Keratinocyte (primary cell): Measurements from ENCODE around the gene ANKRD16. TPM values are rescaled to one million over a fixed set of nuclear protein-coding genes. Genes with fewer than 3 reads are reported as not detected.

Source experiments
- DNase-seq: peaks from one replicate; pipeline ENCODE4 v3.0.0-alpha.2; 2011; ENCODE audit warnings: low read depth, missing footprints, low spot score
- FAIRE-seq: peaks from 2 replicates; lab custom pipeline; 2011; peaks lifted over from hg19 to GRCh38; lab: Jason Lieb, UNC
- H2AFZ ChIP-seq: 2 replicates; pipeline ENCODE4 v1.6.0; 2012; ENCODE audit warnings: low read length, control low read depth, inconsistent platforms; ENCODE audit not compliant: control insufficient read depth
- H3K27ac ChIP-seq: 2 replicates; pipeline ENCODE4 v1.5.1; 2011; ENCODE audit warnings: low read length; ENCODE audit not compliant: control insufficient read depth, insufficient read depth
- H3K27me3 ChIP-seq: 3 replicates; pipeline ENCODE4 v1.6.0; 2011; ENCODE audit warnings: low read length; ENCODE audit not compliant: control insufficient read depth, insufficient read depth; ENCODE audit errors: extremely low read depth
- H3K36me3 ChIP-seq, 2 experiments: 2 replicates in 1 of 2; 3 replicates in 1 of 2; pipeline ENCODE4 v1.5.1; 2011; ENCODE audit warnings: low read length in 2 of 2, mild to moderate bottlenecking in 1 of 2; ENCODE audit not compliant: control insufficient read depth in 2 of 2, insufficient read depth in 2 of 2; ENCODE audit errors: extremely low read depth in 1 of 2
- H3K4me1 ChIP-seq: 3 replicates; pipeline ENCODE4 v1.5.1; 2011; ENCODE audit warnings: low read length; ENCODE audit not compliant: control insufficient read depth, insufficient read depth; ENCODE audit errors: extremely low read depth
- H3K4me2 ChIP-seq: 3 replicates; pipeline ENCODE4 v1.6.0; 2011; ENCODE audit warnings: low read depth, low read length; ENCODE audit not compliant: control insufficient read depth, insufficient read depth; ENCODE audit errors: extremely low read depth
- H3K4me3 ChIP-seq, 3 experiments: fragments of 200-600 bp in 1 of 3; sonication (generic) in 1 of 3; 2 replicates in 2 of 3; 3 replicates in 1 of 3; pipeline ENCODE4 v1.5.1; 2011 to 2016; ENCODE audit warnings: low read length in 3 of 3, mild to moderate bottlenecking in 3 of 3, control low read depth in 2 of 3, inconsistent platforms in 1 of 3, low read depth in 1 of 3, mixed read lengths in 1 of 3, mixed run types in 1 of 3, moderate library complexity in 1 of 3; ENCODE audit not compliant: control insufficient read depth in 2 of 3, insufficient read depth in 2 of 3; ENCODE audit errors: extremely low read depth in 1 of 3
- H3K79me2 ChIP-seq: 2 replicates; pipeline ENCODE4 v1.6.0; 2012; ENCODE audit warnings: low read length; ENCODE audit not compliant: control insufficient read depth, insufficient read depth
- H3K9ac ChIP-seq: 3 replicates; pipeline ENCODE4 v1.6.0; 2011; ENCODE audit warnings: low read length; ENCODE audit not compliant: control insufficient read depth, insufficient read depth; ENCODE audit errors: extremely low read depth
- H3K9me1 ChIP-seq: 3 replicates; pipeline ENCODE4 v1.6.0; 2011; ENCODE audit warnings: low read length; ENCODE audit not compliant: control insufficient read depth, insufficient read depth; ENCODE audit errors: extremely low read depth
- H3K9me3 ChIP-seq: 2 replicates; pipeline ENCODE4 v1.5.1; 2012; ENCODE audit warnings: low read depth, low read length; ENCODE audit not compliant: control insufficient read depth
- H4K20me1 ChIP-seq: 3 replicates; pipeline ENCODE4 v1.6.0; 2011; ENCODE audit warnings: low read length; ENCODE audit not compliant: control insufficient read depth, insufficient read depth; ENCODE audit errors: extremely low read depth
- EZH2 ChIP-seq: IDR thresholded peaks from one replicate; pipeline ENCODE4 v1.6.1; 2012; ENCODE audit warnings: inconsistent platforms, mild to moderate bottlenecking, low read length, moderate library complexity
- dilution Hi-C: fragments of 300-500 bp; cut with MboI; formaldehyde crosslinking; loops from one replicate; pipeline ENCODE4 v1.7.0; 2020; ENCODE audit warnings: low sequenced_read_pairs; ENCODE audit not compliant: extremely low pct_ligation_motif_present
- polyA plus RNA-seq, 5 experiments: library from polyadenylated mRNA; depleted of rRNA in 3 of 5; stranded (reverse) in 3 of 5; stranded (forward) in 1 of 5; unstranded in 1 of 5; fragments of >200 nt; gene quantifications; 1 replicate in 1 of 5; 2 replicates in 3 of 5; 3 replicates in 1 of 5; pipeline versions ENCODE4 v1.2.1 to v1.2.3, GENCODE V29; 2011 to 2012; ENCODE audit warnings: missing spikeins in 2 of 5, low read depth in 1 of 5, low replicate concordance in 1 of 5
- TF ChIP-seq, protein P1 (sequence below), 3 experiments: IDR thresholded peaks in 1 of 3; conservative IDR thresholded peaks in 1 of 3; optimal IDR thresholded peaks in 1 of 3; 2 replicates in 2 of 3; 3 replicates in 1 of 3; pipeline versions ENCODE3 to v1.5.1; 2011; ENCODE audit warnings: low read length in 3 of 3, mild to moderate bottlenecking in 3 of 3, moderate library complexity in 2 of 3, control low read depth in 1 of 3, inconsistent platforms in 1 of 3; ENCODE audit not compliant: insufficient read depth in 2 of 3; ENCODE audit errors: extremely low read depth in 1 of 3

Gene ANKRD16
- polyA plus RNA-seq, 1 donor (not counting 4 experiments of a cell fraction or from before 2014, with no cell fraction given), result 6.2 TPM

DNA sequence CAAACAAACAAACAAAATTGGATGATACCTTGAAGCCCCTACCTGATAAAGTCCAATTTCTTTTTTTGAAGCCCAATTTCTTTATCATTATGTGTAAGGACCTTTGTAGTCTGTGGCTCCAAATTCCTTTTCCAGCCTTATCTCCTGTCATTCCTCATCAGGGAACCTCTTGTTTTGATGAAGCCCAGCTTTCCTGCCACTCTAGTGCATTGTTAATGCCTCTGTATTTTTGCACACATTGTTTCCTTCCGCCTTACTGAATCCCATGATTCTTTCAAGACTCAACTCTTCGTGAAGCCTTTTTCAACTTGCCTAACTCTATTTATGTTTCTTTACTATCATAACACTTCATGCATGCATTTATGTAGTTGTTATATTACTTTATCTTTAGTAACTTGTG lies 3.6 kb upstream of the ANKRD16 start:
- H3K27ac ChIP-seq, result no peak overlapping the region
- FAIRE-seq (no peak), DNase-seq (no peak)
- no peak overlapping the region for H2AFZ ChIP-seq
- H3K4me3 ChIP-seq, result no peak overlapping the region
- H3K9ac ChIP-seq, result no peak overlapping the region
- H3K9me1 ChIP-seq, result peaks cover 2% of the 10 kb centered on the region
- peaks cover 80% of the 10 kb centered on the region for H3K79me2 ChIP-seq
- H3K27me3 ChIP-seq, result no peaks in the 10 kb centered on the region
- H4K20me1 ChIP-seq, result peaks cover 4% of the 10 kb centered on the region
- H3K4me2 ChIP-seq, result no peak overlapping the region
- TF ChIP-seq, protein P1, sequence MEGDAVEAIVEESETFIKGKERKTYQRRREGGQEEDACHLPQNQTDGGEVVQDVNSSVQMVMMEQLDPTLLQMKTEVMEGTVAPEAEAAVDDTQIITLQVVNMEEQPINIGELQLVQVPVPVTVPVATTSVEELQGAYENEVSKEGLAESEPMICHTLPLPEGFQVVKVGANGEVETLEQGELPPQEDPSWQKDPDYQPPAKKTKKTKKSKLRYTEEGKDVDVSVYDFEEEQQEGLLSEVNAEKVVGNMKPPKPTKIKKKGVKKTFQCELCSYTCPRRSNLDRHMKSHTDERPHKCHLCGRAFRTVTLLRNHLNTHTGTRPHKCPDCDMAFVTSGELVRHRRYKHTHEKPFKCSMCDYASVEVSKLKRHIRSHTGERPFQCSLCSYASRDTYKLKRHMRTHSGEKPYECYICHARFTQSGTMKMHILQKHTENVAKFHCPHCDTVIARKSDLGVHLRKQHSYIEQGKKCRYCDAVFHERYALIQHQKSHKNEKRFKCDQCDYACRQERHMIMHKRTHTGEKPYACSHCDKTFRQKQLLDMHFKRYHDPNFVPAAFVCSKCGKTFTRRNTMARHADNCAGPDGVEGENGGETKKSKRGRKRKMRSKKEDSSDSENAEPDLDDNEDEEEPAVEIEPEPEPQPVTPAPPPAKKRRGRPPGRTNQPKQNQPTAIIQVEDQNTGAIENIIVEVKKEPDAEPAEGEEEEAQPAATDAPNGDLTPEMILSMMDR (optimal IDR thresholded peaks at IDR 0.05 in 1 of 3, IDR thresholded peaks at IDR 0.05 in 1 of 3, conservative IDR thresholded peaks at IDR 0.05 in 1 of 3; ENCODE audit: extremely low read depth in 1 of 3, insufficient read depth in 2 of 3, low read length in 3 of 3), result no peak
- TF ChIP-seq EZH2, result no peak
- H3K9me3 ChIP-seq, result no peaks in the 10 kb centered on the region
- H3K4me1 ChIP-seq, result peaks cover 22% of the 10 kb centered on the region
- dilution Hi-C loops, result no loop called here
- peaks cover 9 to 26% of the 10 kb centered on the region in 2 experiments for H3K36me3 ChIP-seq

DNA sequence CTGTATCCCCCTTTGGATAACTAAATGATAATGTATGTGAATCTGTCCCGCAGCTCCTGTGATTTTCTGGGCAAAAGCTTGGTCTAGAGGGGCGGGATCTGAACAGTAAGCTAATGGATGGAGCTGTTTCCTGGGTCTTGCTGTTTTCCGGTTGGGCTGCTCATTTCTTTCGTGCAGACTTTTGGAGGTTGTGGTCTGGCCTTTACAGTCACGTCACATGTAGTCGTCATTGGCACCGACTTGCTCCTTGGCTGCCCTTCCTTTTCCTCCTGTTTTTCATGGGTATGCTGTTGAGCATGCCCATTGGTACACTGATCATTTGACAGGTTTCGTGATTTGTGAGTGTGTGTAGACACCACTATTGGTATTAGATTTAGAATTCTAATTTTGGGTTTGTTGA lies 2.3 kb upstream of the ANKRD16 start:
- H3K27ac ChIP-seq, result no peak overlapping the region
- H3K9me3 ChIP-seq, result no peaks in the 10 kb centered on the region
- H2AFZ ChIP-seq, result no peak overlapping the region
- TF ChIP-seq EZH2, result no peak
- TF ChIP-seq, protein P1 (optimal IDR thresholded peaks at IDR 0.05 in 1 of 3, IDR thresholded peaks at IDR 0.05 in 1 of 3, conservative IDR thresholded peaks at IDR 0.05 in 1 of 3; ENCODE audit: extremely low read depth in 1 of 3, insufficient read depth in 2 of 3, low read length in 3 of 3), result no peak
- FAIRE-seq (no peak), DNase-seq (no peak)
- peaks cover 73% of the 10 kb centered on the region for H3K79me2 ChIP-seq
- H3K4me2 ChIP-seq, result peak overlapping the region; percentile 92
- dilution Hi-C loops, result no loop called here
- H3K4me1 ChIP-seq, result peaks cover 29% of the 10 kb centered on the region
- H3K9me1 ChIP-seq, result peaks cover 7% of the 10 kb centered on the region
- H3K27me3 ChIP-seq, result no peaks in the 10 kb centered on the region
- H3K9ac ChIP-seq, result no peak overlapping the region
- no peak overlapping the region for H3K4me3 ChIP-seq
- peaks cover 4% of the 10 kb centered on the region for H4K20me1 ChIP-seq
- H3K36me3 ChIP-seq, result peaks cover 9 to 26% of the 10 kb centered on the region in 2 experiments
